ENCODE results near the gene CPNE7. TPM values are rescaled to one million over a fixed set of nuclear protein-coding genes. Genes with fewer than 3 reads are reported as not detected.

The CPNE7 gene
- total and polyA plus RNA-seq, 9 of the 15 experiments (the other 6 are each of a cell fraction or from before 2014, with no cell fraction given) = 0.30 to 73.4 (median 32.7) TPM

- TF ChIP-seq ZBTB43 (CRISPR knock-in tag; IDR thresholded peaks at IDR 0.05) (no peak), ELF4 (CRISPR knock-in tag; IDR thresholded peaks at IDR 0.05) (no peak), GATA2 (CRISPR knock-in tag; IDR thresholded peaks at IDR 0.05) (no peak), IRF1 (CRISPR knock-in tag; IDR thresholded peaks at IDR 0.05; ENCODE audit: borderline replicate concordance) (no peak), EWSR1 (IDR thresholded peaks at IDR 0.05; ENCODE audit: borderline replicate concordance, low read depth, partially characterized antibody) (no peak), E2F1 (CRISPR knock-in tag; IDR thresholded peaks at IDR 0.05) (peak; percentile 72), ZBTB11 (CRISPR knock-in tag; IDR thresholded peaks at IDR 0.05) (no peak), E2F8 (IDR thresholded peaks at IDR 0.05; ENCODE audit: low read depth, partially characterized antibody) (no peak), ARID4B (CRISPR knock-in tag; IDR thresholded peaks at IDR 0.05) (no peak), KHSRP (IDR thresholded peaks at IDR 0.05) (no peak), NFRKB (IDR thresholded peaks at IDR 0.05; ENCODE audit: low read depth) (no peak)
These were observed 9.8 kb upstream of the CPNE7 start (continued) for GRCh38 chr16:89565506-89566372.

Data from K562 (cell line).